Ascending aorta (tissue), 2 donors: ENCODE data around the gene HRAS. TPM values are rescaled to one million over a fixed set of nuclear protein-coding genes. Genes with fewer than 3 reads are reported as not detected.
A peak's percentile ranks its signal among the peaks of the same experiment; 100 is the strongest.
"Not testable (repeated sequence)": the region's sequence is repeated elsewhere in the genome, so short reads cannot be mapped to it uniquely, and the experiment has no call there.

Experiments
- DNase-seq, 2 donors: peaks; one replicate each; pipeline ENCODE4 v3.0.0-alpha.2; 2019; ENCODE audit warnings: low spot score in 2 of 2
- H3K27ac ChIP-seq, 2 donors: fragments of 200-600 bp; sonication (generic); one replicate each; pipeline ENCODE4 v1.5.1; 2016 to 2017; ENCODE audit warnings: mild to moderate bottlenecking in 1 of 2
- H3K27me3 ChIP-seq: fragments of 200-600 bp; sonication (generic); one replicate; pipeline ENCODE4 v1.5.1; 2017
- H3K36me3 ChIP-seq, 2 donors: fragments of 200-600 bp; sonication (generic); one replicate each; pipeline ENCODE4 v1.5.1; 2016
- H3K4me1 ChIP-seq, 2 donors: fragments of 200-600 bp; sonication (generic); one replicate each; pipeline ENCODE4 v1.5.1; 2016 to 2017; ENCODE audit warnings: mild to moderate bottlenecking in 1 of 2
- H3K4me3 ChIP-seq, 2 donors: fragments of 200-600 bp; sonication (generic); one replicate each; pipeline ENCODE4 v1.5.1; 2016 to 2017; ENCODE audit warnings: mild to moderate bottlenecking in 1 of 2
- H3K9me3 ChIP-seq, 2 donors: fragments of 200-600 bp; sonication (generic); one replicate each; pipeline ENCODE4 v1.5.1; 2016
- intact Hi-C: fragments of 100-400 bp; cut with DNase I; formaldehyde crosslinking; loops from one replicate; pipeline ENCODE4 v1.15.1; 2023
- total RNA-seq: library from RNA; depleted of rRNA; stranded (reverse); fragments of >200 nt; gene quantifications from one replicate; pipeline ENCODE4 v1.1.0, GENCODE V29; 2016
- TF ChIP-seq, protein P1 (sequence below), 3 experiments: fragments of 200-600 bp in 2 of 3; fragments of 450-650 bp in 1 of 3; sonication (generic) in 2 of 3; IDR thresholded peaks; one replicate each; pipeline ENCODE4 v1.5.1; 2016 to 2019; ENCODE audit warnings: antibody characterized with exemption in 3 of 3, mild to moderate bottlenecking in 1 of 3, moderate library complexity in 1 of 3

Gene HRAS
- total RNA-seq, 1 donor from 2014 or later, result 21.6 TPM

DNA sequence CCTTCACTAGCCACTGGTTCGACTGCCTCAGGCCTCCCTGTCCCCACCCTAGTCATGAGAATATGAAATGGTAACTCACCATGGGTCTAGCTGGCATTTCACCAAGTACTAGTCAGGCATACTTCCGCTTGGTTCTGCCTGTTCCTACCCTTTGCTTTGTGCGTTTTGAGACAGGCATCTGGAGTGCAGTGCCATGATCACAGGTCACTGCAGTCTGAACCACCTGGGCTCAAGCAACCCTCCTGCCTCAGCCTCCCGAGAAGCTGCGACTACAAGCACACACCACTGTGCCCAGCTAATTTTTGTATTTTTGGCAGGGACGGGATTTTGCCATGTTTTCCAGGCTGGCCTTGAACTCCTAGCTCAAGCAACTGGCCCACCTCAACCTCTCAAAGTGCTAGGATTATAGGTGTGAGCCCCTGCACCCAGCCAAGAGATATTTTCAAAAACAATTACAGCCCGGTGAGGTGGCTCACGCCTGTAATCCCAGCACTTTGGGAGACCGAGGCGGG lies 14.1 kb downstream of the HRAS start:
- H3K27me3 ChIP-seq, result no peaks in the 10 kb centered on the region
- intact Hi-C loops, result no loop called here
- TF ChIP-seq, protein P1, sequence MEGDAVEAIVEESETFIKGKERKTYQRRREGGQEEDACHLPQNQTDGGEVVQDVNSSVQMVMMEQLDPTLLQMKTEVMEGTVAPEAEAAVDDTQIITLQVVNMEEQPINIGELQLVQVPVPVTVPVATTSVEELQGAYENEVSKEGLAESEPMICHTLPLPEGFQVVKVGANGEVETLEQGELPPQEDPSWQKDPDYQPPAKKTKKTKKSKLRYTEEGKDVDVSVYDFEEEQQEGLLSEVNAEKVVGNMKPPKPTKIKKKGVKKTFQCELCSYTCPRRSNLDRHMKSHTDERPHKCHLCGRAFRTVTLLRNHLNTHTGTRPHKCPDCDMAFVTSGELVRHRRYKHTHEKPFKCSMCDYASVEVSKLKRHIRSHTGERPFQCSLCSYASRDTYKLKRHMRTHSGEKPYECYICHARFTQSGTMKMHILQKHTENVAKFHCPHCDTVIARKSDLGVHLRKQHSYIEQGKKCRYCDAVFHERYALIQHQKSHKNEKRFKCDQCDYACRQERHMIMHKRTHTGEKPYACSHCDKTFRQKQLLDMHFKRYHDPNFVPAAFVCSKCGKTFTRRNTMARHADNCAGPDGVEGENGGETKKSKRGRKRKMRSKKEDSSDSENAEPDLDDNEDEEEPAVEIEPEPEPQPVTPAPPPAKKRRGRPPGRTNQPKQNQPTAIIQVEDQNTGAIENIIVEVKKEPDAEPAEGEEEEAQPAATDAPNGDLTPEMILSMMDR (IDR thresholded peaks at IDR 0.05), result no peak
- peaks cover 2 to 3% of the 10 kb centered on the region in 2 donors for H3K4me1 ChIP-seq
- H3K4me3 ChIP-seq, result no peak overlapping the region
- H3K27ac ChIP-seq, result no peak overlapping the region
- no peaks in the 10 kb centered on the region for H3K9me3 ChIP-seq
- no peak for DNase-seq
- no peaks in the 10 kb centered on the region for H3K36me3 ChIP-seq

DNA sequence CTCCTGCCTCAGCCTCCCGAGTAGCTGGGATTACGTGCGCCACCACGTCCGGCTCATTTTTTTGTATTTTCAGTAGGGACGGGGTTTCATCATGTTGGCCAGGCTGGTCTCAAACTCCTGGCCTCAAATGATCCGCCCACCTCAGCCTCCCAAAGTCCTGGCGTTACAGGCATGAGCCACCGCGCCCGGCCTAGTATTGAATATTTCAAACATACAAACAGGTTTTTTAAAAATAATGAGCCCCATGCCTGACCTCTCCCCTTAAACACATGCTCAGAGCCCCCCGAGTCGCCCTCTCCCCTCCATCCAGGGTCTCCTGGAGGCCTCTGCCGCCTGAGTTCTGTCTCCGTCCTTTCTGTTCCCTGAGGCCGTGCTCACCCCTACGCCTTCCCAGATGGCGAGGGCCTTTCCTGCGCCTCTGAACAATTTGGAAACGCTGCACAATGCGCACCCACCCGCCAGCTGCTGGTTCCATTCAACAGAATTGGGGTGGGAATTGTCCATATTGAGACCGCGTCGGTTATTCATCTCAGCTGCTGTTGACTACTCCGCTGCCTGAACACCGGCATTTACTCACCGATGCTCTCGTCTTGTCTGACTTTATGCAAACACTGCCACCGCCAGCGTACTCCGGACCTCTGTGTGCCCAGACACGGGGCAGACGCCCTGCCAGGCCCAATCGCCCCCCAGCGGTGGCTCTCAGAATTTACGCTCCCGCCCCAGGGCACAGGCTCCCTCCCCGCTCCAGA lies 14.8 kb downstream of the HRAS start:
- Histone ChIP-seq H3K4me1 (peaks cover 2 to 3% of the 10 kb centered on the region in 2 donors), H3K36me3 (no peaks in the 10 kb centered on the region), H3K27me3 (no peaks in the 10 kb centered on the region), H3K4me3 (no peak overlapping the region), H3K9me3 (no peaks in the 10 kb centered on the region), H3K27ac (no peak overlapping the region)
- intact Hi-C loops, result no loop called here
- DNase-seq, result peak in 1 of 2 donors; percentile 58
- TF ChIP-seq, protein P1 (IDR thresholded peaks at IDR 0.05), result no peak

DNA sequence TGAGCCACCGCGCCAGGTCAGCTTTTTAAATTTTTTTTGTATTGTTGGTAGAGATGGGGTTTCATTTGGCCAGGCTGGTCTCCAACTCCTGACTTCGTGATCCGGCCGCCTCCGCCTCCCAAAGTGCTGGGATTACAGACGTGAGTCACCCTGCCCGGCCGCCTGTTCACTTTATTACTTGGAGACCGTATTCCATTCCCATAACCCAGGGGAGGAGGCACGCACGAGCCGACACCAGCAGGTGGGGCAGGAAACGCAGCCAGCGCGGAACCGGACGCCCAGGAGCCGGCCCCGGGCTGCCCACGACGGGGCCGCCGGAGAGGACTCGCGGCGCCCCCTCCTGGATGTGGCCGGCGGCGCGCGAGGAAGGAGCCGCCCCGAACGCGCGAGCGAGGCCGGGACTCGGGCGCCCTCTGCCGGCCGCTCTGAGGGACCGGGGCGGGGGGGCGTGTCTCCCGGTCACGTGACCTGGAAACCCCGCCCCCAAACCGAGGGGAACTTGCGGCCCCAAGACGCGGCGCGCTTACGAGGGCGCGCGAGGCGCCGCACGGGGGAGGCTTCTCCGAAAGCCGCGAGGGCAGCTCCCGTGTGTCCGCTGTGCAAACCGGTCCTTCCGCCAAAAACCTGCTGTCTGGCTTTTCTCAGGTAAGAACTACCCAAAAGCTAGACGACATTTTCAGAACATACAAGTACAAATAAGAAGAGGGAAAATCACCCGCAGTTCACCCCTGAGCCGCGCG lies 16.7 kb downstream of the HRAS start:
- H3K4me3 ChIP-seq, result peak overlapping the region; percentile 11 to 54
- H3K9me3 ChIP-seq, result no peaks in the 10 kb centered on the region
- H3K27me3 ChIP-seq, result no peaks in the 10 kb centered on the region
- TF ChIP-seq, protein P1 (IDR thresholded peaks at IDR 0.05), result peak; percentile 84 to 100 (median 96)
- H3K4me1 ChIP-seq, result peaks cover 2 to 3% of the 10 kb centered on the region in 2 donors
- intact Hi-C loops, result loop anchor here (1.0 kb wide), 2 partner anchors 11 to 70 kb away; partner anchors contain the start of gene RNH1
- peak; percentile 81 to 96 for DNase-seq
- peaks cover 0 to 6% of the 10 kb centered on the region in 2 donors for H3K36me3 ChIP-seq
- H3K27ac ChIP-seq, result peak overlapping the region; percentile 76 to 80

DNA sequence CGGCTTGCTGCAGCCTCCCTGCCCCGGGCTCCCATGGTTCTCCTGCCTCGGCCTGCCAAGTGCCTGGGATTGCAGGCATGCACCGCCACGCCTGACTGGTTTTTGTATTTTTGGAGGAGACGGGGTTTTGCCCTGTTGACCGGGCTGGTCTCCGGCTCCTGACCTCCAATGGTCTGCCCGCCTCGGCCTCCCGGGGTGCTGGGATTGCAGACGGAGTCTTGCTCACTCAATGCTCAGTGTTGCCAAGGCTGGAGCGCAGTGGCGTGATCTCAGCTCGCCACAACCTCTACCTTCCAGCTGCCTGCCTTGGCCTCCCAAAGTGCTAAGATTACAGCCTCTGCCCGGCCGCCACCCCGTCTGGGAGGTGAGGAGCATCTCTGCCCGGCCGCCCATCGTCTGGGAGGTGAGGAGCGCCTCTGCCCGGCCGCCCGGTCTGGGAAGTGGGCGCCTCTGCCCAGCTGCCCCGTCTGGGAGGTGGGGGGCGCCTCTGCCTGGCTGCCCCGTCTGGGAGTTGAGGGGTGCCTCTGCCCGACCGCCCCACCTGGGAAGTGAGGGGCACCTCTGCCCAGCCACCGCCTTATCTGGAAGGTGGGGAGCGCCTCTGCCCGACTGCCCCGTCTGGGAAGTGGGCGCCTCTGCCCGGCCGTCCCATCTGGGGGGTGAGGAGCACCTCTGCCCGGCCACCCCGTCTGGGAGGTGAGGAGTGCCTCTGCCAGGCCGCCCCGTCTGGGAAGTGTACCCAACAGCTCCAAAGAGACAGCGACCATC lies 18.3 kb downstream of the HRAS start:
- H3K27ac ChIP-seq, H3K4me1 ChIP-seq, H3K9me3 ChIP-seq, H3K36me3 ChIP-seq, H3K4me3 ChIP-seq, H3K27me3 ChIP-seq, DNase-seq, intact Hi-C loops: not testable (repeated sequence)

DNA sequence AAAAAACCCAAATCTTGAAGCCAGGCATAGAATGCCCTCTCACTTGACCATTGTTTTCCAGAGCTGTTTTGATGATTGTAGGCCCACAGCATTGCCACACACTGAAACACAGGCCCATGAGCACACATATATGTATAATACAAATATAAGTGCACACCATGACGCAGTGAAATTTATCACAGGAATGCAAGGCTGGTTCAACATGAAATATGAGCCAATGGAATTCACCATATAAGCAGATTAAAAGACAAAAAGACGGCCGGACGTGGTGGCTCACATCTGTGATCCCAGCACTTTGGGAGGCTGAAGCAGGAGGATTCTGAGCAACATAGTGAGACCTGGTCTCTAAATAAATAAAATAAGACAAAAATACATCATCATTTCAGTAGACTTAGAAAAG lies 19.0 kb downstream of the HRAS start:
- H3K36me3 ChIP-seq, result peaks cover 0 to 9% of the 10 kb centered on the region in 2 donors
- no peak overlapping the region for H3K27ac ChIP-seq
- intact Hi-C loops, result no loop called here

More for the DNA sequence above, 19.0 kb downstream of the HRAS start:
- H3K27me3 ChIP-seq, result no peaks in the 10 kb centered on the region
- no peak overlapping the region for H3K4me3 ChIP-seq
- DNase-seq, result no peak
- H3K4me1 ChIP-seq, result peaks cover 2 to 3% of the 10 kb centered on the region in 2 donors
- no peaks in the 10 kb centered on the region for H3K9me3 ChIP-seq
- TF ChIP-seq, protein P1 (IDR thresholded peaks at IDR 0.05), result no peak
